Neural progenitor cell (in vitro differentiated cells): Measurements from ENCODE around the gene THUMPD2. TPM values are rescaled to one million over a fixed set of nuclear protein-coding genes. Genes with fewer than 3 reads are reported as not detected.
A peak's percentile ranks its signal among the peaks of the same experiment; 100 is the strongest.

Experiments
- DNase-seq: peaks from one replicate; pipeline ENCODE4 v3.0.0-alpha.2; 2016; ENCODE audit warnings: low spot score
- H2AFZ ChIP-seq: fragments of 200-600 bp; sonication (generic); replicated peaks from 2 replicates; pipeline ENCODE4 v1.6.1; 2016; ENCODE audit warnings: antibody characterized with exemption
- H3F3A ChIP-seq: fragments of 200-600 bp; sonication (generic); 2 replicates; pipeline ENCODE4 v1.6.1; 2016; ENCODE audit warnings: antibody characterized with exemption, low read depth
- H3K27ac ChIP-seq: fragments of 200-600 bp; sonication (generic); 2 replicates; pipeline ENCODE4 v1.5.1; 2016; ENCODE audit warnings: mild to moderate bottlenecking
- H3K27me3 ChIP-seq: fragments of 200-600 bp; sonication (generic); 2 replicates; pipeline ENCODE4 v1.6.1; 2016; ENCODE audit warnings: mild to moderate bottlenecking, moderate library complexity
- H3K36me3 ChIP-seq: fragments of 200-600 bp; sonication (generic); 2 replicates; pipeline ENCODE4 v1.5.1; 2016
- H3K4me1 ChIP-seq: fragments of 200-600 bp; sonication (generic); 2 replicates; pipeline ENCODE4 v1.6.1; 2016; ENCODE audit warnings: mixed run types
- H3K4me2 ChIP-seq: fragments of 200-600 bp; sonication (generic); 2 replicates; pipeline ENCODE4 v1.6.1; 2016
- H3K4me3 ChIP-seq: fragments of 200-600 bp; sonication (generic); 2 replicates; pipeline ENCODE4 v1.5.1; 2016
- H3K79me2 ChIP-seq: fragments of 200-600 bp; sonication (generic); 2 replicates; pipeline ENCODE4 v1.6.1; 2016; ENCODE audit warnings: low read depth
- H3K9ac ChIP-seq: fragments of 200-600 bp; sonication (generic); 2 replicates; pipeline ENCODE4 v1.6.1; 2016
- H3K9me3 ChIP-seq: fragments of 200-600 bp; sonication (generic); 2 replicates; pipeline ENCODE4 v1.5.1; 2016; ENCODE audit warnings: low read depth
- H4K20me1 ChIP-seq: fragments of 200-600 bp; sonication (generic); 2 replicates; pipeline ENCODE4 v1.6.1; 2016; ENCODE audit warnings: low read depth
- H3K27ac Mint-ChIP-seq: 3 replicates; pipeline ENCODE4 v1.8.0; 2021; ENCODE audit warnings: mixed read lengths
- H3K27me3 Mint-ChIP-seq: 2 replicates; pipeline ENCODE4 v1.8.0; 2022; ENCODE audit warnings: low read depth, mild to moderate bottlenecking, inconsistent platforms, moderate library complexity, mixed read lengths; ENCODE audit not compliant: insufficient read depth
- H3K36me3 Mint-ChIP-seq: 3 replicates; pipeline ENCODE4 v1.8.0; 2021; ENCODE audit warnings: mixed read lengths
- H3K4me1 Mint-ChIP-seq: 3 replicates; pipeline ENCODE4 v1.8.0; 2021; ENCODE audit warnings: mixed read lengths
- H3K4me3 Mint-ChIP-seq: 3 replicates; pipeline ENCODE4 v1.8.0; 2021; ENCODE audit warnings: mild to moderate bottlenecking, moderate library complexity, mixed read lengths
- H3K9me3 Mint-ChIP-seq: 3 replicates; pipeline ENCODE4 v1.8.0; 2020; ENCODE audit warnings: mixed read lengths
- EZH2 ChIP-seq: fragments of 200-600 bp; sonication (generic); IDR thresholded peaks from 2 replicates; pipeline ENCODE4 v1.6.1; 2017; ENCODE audit warnings: antibody characterized with exemption, mild to moderate bottlenecking, moderate library complexity
- EZH2phosphoT487 ChIP-seq: fragments of 200-600 bp; sonication (generic); IDR thresholded peaks from 2 replicates; pipeline ENCODE4 v1.6.1; 2017; ENCODE audit warnings: antibody characterized with exemption
- total RNA-seq: library from RNA; depleted of rRNA; stranded (reverse); fragments of >200 nt; gene quantifications from 2 replicates; pipeline ENCODE4 v1.2.3, GENCODE V29; 2015; ENCODE audit warnings: low replicate concordance
- TF ChIP-seq, protein P1 (sequence below): fragments of 200-600 bp; sonication (generic); IDR thresholded peaks from 2 replicates; pipeline ENCODE4 v1.5.1; 2017; ENCODE audit warnings: antibody characterized with exemption, mild to moderate bottlenecking

Gene THUMPD2
- total RNA-seq, 1 donor from 2014 or later, result 21.8 TPM

DNA sequence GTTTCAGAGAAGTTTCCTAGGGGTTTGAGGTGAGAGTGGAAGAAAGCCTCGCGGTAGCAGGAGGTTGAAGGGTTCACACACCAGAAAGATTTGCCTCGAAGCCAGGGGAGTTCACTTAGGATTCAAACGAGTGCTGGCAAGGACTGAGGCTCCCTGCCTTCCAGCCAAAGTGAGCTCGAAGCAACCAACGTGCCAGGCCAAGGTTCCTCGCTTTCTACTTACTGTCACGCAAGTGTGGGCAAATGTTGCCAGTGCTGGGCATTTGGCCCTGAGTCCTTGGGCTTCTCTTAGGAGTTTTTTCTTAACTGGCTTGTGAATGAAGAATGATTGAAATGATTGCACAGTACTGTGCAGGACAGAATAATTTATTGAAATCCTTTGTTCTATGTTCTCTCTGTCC lies 59.7 kb downstream of the THUMPD2 start:
- no peaks in the 10 kb centered on the region for H3K36me3 ChIP-seq
- no peaks in the 10 kb centered on the region for H3K27me3 Mint-ChIP-seq
- no peak overlapping the region for H3K27ac ChIP-seq
- peak overlapping the region; percentile 42 for H3K27ac Mint-ChIP-seq
- no peaks in the 10 kb centered on the region for H3K79me2 ChIP-seq
- no peak overlapping the region for H3K4me2 ChIP-seq
- no peaks in the 10 kb centered on the region for H3K4me1 ChIP-seq
- no peak overlapping the region for H3K4me3 ChIP-seq
- H3K9me3 ChIP-seq, result no peaks in the 10 kb centered on the region
- H3K9me3 Mint-ChIP-seq, result no peaks in the 10 kb centered on the region
- no peak overlapping the region for H3K4me3 Mint-ChIP-seq
- no peaks in the 10 kb centered on the region for H3F3A ChIP-seq
- H3K4me1 Mint-ChIP-seq, result no peaks in the 10 kb centered on the region
- TF ChIP-seq EZH2, result no peak
- TF ChIP-seq, protein P1, sequence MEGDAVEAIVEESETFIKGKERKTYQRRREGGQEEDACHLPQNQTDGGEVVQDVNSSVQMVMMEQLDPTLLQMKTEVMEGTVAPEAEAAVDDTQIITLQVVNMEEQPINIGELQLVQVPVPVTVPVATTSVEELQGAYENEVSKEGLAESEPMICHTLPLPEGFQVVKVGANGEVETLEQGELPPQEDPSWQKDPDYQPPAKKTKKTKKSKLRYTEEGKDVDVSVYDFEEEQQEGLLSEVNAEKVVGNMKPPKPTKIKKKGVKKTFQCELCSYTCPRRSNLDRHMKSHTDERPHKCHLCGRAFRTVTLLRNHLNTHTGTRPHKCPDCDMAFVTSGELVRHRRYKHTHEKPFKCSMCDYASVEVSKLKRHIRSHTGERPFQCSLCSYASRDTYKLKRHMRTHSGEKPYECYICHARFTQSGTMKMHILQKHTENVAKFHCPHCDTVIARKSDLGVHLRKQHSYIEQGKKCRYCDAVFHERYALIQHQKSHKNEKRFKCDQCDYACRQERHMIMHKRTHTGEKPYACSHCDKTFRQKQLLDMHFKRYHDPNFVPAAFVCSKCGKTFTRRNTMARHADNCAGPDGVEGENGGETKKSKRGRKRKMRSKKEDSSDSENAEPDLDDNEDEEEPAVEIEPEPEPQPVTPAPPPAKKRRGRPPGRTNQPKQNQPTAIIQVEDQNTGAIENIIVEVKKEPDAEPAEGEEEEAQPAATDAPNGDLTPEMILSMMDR, result no peak
- TF ChIP-seq EZH2phosphoT487, result no peak
- peaks cover 8% of the 10 kb centered on the region for H3K36me3 Mint-ChIP-seq
- DNase-seq, result no peak
- H3K9ac ChIP-seq, result no peak overlapping the region
- no peaks in the 10 kb centered on the region for H3K27me3 ChIP-seq
- H2AFZ ChIP-seq, result no peak overlapping the region
- H4K20me1 ChIP-seq, result no peaks in the 10 kb centered on the region

DNA sequence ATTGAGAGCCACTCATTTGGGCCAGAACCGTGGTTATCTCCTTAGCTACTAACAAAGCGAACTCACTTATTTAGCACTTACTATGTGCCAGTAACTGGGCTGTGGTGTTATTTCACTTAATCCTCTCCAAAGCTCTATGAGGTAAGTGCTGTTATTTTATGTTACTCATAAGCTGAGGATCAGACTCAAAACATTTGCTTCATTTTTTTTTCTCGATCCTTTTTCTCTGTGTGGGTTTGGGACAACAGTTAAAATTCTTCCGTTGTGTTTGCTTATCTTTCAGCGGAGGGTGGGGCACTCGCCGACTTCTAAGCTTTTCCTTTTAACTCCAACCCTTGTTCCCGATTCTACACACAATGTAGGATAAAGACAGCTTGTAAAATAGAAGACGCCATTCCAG lies 60.6 kb downstream of the THUMPD2 start:
- no peak for DNase-seq
- Mint-ChIP-seq H3K4me1 (no peaks in the 10 kb centered on the region), H3K36me3 (peaks cover 11% of the 10 kb centered on the region), H3K27ac (no peak overlapping the region), H3K9me3 (no peaks in the 10 kb centered on the region), H3K4me3 (no peak overlapping the region), H3K27me3 (no peaks in the 10 kb centered on the region)
- H3K4me1 ChIP-seq, result no peaks in the 10 kb centered on the region
- H4K20me1 ChIP-seq, result no peaks in the 10 kb centered on the region
- H3K9ac ChIP-seq, result no peak overlapping the region
- TF ChIP-seq EZH2phosphoT487 (no peak), EZH2 (no peak)
- TF ChIP-seq, protein P1, result no peak
- H3K27ac ChIP-seq, result no peak overlapping the region
- H3K4me2 ChIP-seq, result no peak overlapping the region
- H2AFZ ChIP-seq, result no peak overlapping the region
- H3F3A ChIP-seq, result no peaks in the 10 kb centered on the region
- no peaks in the 10 kb centered on the region for H3K79me2 ChIP-seq
- no peak overlapping the region for H3K4me3 ChIP-seq
- H3K36me3 ChIP-seq, result no peaks in the 10 kb centered on the region
- no peaks in the 10 kb centered on the region for H3K27me3 ChIP-seq
- H3K9me3 ChIP-seq, result no peaks in the 10 kb centered on the region

DNA sequence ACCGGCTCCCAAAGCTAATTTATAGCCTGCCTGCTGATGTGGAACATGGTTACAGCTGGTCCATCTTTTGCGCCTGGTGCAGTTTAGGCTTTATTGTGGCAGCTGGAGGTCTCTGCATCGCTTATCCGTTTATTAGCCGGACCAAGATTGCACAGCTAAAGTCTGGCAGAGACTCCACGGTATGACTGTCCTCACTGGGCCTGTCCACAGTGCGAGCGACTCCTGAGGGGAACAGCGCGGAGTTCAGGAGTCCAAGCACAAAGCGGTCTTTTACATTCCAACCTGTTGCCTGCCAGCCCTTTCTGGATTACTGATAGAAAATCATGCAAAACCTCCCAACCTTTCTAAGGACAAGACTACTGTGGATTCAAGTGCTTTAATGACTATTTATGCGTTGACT lies 62.0 kb downstream of the THUMPD2 start:
- Mint-ChIP-seq H3K4me3 (no peak overlapping the region), H3K36me3 (peaks cover 11% of the 10 kb centered on the region), H3K9me3 (no peaks in the 10 kb centered on the region), H3K4me1 (no peaks in the 10 kb centered on the region), H3K27me3 (no peaks in the 10 kb centered on the region), H3K27ac (no peak overlapping the region)
- no peak overlapping the region for H3K4me2 ChIP-seq
- H2AFZ ChIP-seq, result no peak overlapping the region
- H3K27me3 ChIP-seq, result no peaks in the 10 kb centered on the region
- H3K4me3 ChIP-seq, result no peak overlapping the region
- H3K9me3 ChIP-seq, result no peaks in the 10 kb centered on the region
- no peaks in the 10 kb centered on the region for H3K79me2 ChIP-seq
- H3K4me1 ChIP-seq, result no peaks in the 10 kb centered on the region
- no peak for TF ChIP-seq EZH2
- H3K27ac ChIP-seq, result no peak overlapping the region
- H4K20me1 ChIP-seq, result no peaks in the 10 kb centered on the region
- no peaks in the 10 kb centered on the region for H3F3A ChIP-seq
- DNase-seq, result no peak
- H3K9ac ChIP-seq, result no peak overlapping the region
- H3K36me3 ChIP-seq, result no peaks in the 10 kb centered on the region

DNA sequence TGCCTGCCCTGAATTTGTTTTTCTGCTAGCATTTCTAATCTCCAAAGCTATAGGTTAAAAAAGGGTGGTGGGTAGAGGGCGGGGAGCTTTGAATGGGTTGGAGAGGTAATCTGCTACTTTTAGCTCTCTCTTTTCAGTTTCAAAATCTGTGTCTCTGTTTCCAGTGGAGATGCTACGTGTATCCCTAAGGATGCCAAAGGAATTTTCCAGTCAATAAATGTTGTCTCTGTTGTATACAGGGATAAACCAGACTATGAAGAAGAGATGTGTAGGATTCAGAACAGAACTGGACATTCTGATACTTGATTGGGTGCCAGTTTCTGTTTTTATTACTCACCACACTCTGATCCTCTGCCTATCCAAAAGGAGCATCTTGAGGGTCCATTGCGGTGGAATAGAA lies 63.2 kb downstream of the THUMPD2 start:
- H3K4me3 ChIP-seq, result no peak overlapping the region
- no peak overlapping the region for H3K4me3 Mint-ChIP-seq
- H3K4me1 ChIP-seq, result no peaks in the 10 kb centered on the region

More for the DNA sequence above, 63.2 kb downstream of the THUMPD2 start:
- H3K27ac Mint-ChIP-seq, result no peak overlapping the region
- Histone ChIP-seq H3K9me3 (no peaks in the 10 kb centered on the region), H2AFZ (no peak overlapping the region), H3K36me3 (no peaks in the 10 kb centered on the region), H3K79me2 (no peaks in the 10 kb centered on the region), H3F3A (no peaks in the 10 kb centered on the region), H4K20me1 (no peaks in the 10 kb centered on the region), H3K9ac (no peak overlapping the region), H3K27ac (no peak overlapping the region), H3K4me2 (no peak overlapping the region), H3K27me3 (no peaks in the 10 kb centered on the region)
- DNase-seq, result no peak
- peaks cover 16% of the 10 kb centered on the region for H3K36me3 Mint-ChIP-seq
- TF ChIP-seq EZH2 (no peak), EZH2phosphoT487 (no peak)
- TF ChIP-seq, protein P1, result no peak
- H3K9me3 Mint-ChIP-seq, result no peaks in the 10 kb centered on the region
- peaks cover under 1% of the 10 kb centered on the region for H3K4me1 Mint-ChIP-seq
- H3K27me3 Mint-ChIP-seq, result peaks cover 2% of the 10 kb centered on the region
